Activated naive CD8-positive, alpha-beta T cell treated with anti-CD3 and anti-CD28 coated beads, Interleukin-2, amount 10 ng/mL, durations not matched to agents 7 days and 5 days (primary cell): ENCODE results near the gene PRDM4. TPM values are rescaled to one million over a fixed set of nuclear protein-coding genes. Genes with fewer than 3 reads are reported as not detected.

Experiments
- ATAC-seq: fragments of 150-1000 bp; cut with Tn5 transposase; one replicate; pipeline ENCODE4 v1.10.0; 2021; ENCODE audit warnings: low read depth, moderate library complexity
- POLR2A ChIA-PET: fragments of 350-600 bp; sonication (Branson Sonifier 250); formaldehyde crosslinking; loops from one replicate; lab custom pipeline; 2021; ENCODE audit warnings: antibody characterized with exemption; lab: Charles Lee
- DNase-seq: peaks from one replicate; pipeline ENCODE4 v3.0.0; 2021
- H3K27ac Mint-ChIP-seq: one replicate; pipeline ENCODE4 v1.8.0; 2022; ENCODE audit warnings: mild to moderate bottlenecking, mixed read lengths
- H3K27me3 Mint-ChIP-seq: one replicate; pipeline ENCODE4 v1.8.0; 2022; ENCODE audit warnings: mild to moderate bottlenecking, moderate library complexity, mixed read lengths
- H3K36me3 Mint-ChIP-seq: one replicate; pipeline ENCODE4 v1.8.0; 2021; ENCODE audit warnings: mild to moderate bottlenecking, mixed read lengths
- H3K4me1 Mint-ChIP-seq: one replicate; pipeline ENCODE4 v1.8.0; 2021; ENCODE audit warnings: mixed read lengths
- H3K4me3 Mint-ChIP-seq: one replicate; pipeline ENCODE4 v1.8.0; 2022; ENCODE audit warnings: mild to moderate bottlenecking, moderate library complexity, mixed read lengths
- H3K9me3 Mint-ChIP-seq: one replicate; pipeline ENCODE4 v1.8.0; 2021; ENCODE audit warnings: mixed read lengths
- total RNA-seq, 2 experiments: library from RNA; stranded (reverse); gene quantifications; one replicate each; pipeline ENCODE4 v1.2.3, GENCODE V29; 2021

The PRDM4 gene, protein sequence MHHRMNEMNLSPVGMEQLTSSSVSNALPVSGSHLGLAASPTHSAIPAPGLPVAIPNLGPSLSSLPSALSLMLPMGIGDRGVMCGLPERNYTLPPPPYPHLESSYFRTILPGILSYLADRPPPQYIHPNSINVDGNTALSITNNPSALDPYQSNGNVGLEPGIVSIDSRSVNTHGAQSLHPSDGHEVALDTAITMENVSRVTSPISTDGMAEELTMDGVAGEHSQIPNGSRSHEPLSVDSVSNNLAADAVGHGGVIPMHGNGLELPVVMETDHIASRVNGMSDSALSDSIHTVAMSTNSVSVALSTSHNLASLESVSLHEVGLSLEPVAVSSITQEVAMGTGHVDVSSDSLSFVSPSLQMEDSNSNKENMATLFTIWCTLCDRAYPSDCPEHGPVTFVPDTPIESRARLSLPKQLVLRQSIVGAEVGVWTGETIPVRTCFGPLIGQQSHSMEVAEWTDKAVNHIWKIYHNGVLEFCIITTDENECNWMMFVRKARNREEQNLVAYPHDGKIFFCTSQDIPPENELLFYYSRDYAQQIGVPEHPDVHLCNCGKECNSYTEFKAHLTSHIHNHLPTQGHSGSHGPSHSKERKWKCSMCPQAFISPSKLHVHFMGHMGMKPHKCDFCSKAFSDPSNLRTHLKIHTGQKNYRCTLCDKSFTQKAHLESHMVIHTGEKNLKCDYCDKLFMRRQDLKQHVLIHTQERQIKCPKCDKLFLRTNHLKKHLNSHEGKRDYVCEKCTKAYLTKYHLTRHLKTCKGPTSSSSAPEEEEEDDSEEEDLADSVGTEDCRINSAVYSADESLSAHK
- 10 to 100 TPM; 24.4 to 28.3 TPM for total RNA-seq

DNA sequence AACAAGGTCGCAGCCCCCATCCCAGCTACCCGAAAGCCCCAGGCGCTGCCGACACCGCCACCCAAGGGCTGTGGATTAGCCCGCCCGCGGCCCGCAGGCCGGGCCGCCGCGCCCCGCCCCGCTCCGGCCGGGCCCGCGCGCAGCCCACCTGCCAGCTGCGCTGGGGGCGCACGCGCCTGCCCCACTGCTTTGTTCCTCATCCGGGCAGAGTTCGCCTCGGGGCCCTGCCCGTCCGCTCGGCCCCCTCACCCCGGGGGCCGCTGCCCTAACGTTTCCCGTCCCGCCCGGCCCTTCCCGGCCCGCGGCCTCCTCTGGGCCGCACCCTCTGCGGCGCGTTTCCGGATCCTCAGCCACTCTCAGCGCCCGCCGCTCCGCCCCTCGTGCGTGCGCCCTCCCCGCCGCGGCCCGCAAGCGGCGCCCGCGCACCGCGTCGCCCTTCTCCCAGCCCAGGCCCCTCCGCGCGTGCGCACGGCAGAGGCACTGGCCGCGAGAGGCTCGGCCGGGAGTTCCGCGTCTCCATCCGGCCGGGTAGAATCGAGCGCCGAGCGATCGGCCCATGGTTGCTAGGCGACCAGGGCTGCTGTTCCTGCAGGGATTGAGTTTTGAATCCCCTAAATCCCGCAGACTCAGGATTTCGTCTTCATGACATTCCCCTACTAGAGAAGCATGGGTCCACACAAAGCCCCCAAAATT is at the start of gene PRDM4:
Gene PRDM4, minus strand, starts transcription at position 329 of the 693 bp plus-strand sequence. CDS start 622 bp downstream, outside the sequence.
- ATAC-seq, result peak; percentile 96
- H3K4me1 Mint-ChIP-seq, result peaks cover 26% of the 10 kb centered on the region
- POLR2A ChIA-PET, result interaction anchor here (1.1 kb wide), 1 partner anchor 75 kb away, joined by 4 read pairs; no protein-coding TSS in a partner anchor
- peak within 1 kb of the TSS; percentile 86 for H3K27ac Mint-ChIP-seq
- H3K4me3 Mint-ChIP-seq, result peak within 1 kb of the TSS; percentile 92
- peaks cover 3% of the 10 kb centered on the region for H3K36me3 Mint-ChIP-seq
- DNase-seq, result peak; percentile 96
- H3K27me3 Mint-ChIP-seq, result peaks cover 4% of the 10 kb centered on the region
- peaks cover 1% of the 10 kb centered on the region for H3K9me3 Mint-ChIP-seq

DNA sequence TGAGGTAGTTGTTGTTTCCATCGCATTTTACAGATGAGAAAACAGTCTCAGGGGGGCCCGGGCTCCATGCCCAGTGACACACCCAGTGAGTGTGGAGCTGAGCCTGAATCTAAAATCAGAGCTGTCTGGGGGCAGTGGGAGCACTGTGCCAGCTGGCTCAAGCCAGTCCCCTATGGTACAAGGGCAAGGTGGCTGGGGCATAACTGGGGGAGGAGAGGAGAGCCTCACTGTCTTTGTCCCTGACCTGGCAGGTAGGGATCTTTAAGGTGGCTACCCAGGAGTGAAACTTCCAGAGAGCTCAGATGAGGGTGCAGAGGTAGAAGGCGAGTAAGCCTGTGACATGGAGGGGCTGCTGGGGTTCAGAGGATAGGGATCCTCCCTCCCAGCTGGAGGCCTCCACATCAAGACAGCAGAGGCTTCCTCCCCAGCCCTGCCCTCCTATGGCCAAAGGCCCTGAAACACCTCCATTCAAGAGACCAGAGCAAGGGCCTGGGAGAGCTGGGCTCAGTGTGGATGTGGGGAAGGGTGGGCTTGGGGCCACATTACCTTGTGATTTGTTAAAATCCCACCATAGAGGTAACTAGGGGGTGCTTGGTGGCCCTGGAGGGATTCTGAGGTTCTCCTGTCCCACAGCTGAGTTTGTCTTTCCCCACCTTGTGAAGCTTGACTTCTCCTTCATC is 46.7 kb upstream of the PRDM4 start:
- Mint-ChIP-seq H3K36me3 (no peaks in the 10 kb centered on the region), H3K27me3 (peaks cover 6% of the 10 kb centered on the region), H3K27ac (no peak overlapping the region), H3K9me3 (no peaks in the 10 kb centered on the region), H3K4me1 (no peaks in the 10 kb centered on the region), H3K4me3 (no peak overlapping the region)
- no peak for DNase-seq
- POLR2A ChIA-PET, result no interaction called here
- ATAC-seq, result no peak

DNA sequence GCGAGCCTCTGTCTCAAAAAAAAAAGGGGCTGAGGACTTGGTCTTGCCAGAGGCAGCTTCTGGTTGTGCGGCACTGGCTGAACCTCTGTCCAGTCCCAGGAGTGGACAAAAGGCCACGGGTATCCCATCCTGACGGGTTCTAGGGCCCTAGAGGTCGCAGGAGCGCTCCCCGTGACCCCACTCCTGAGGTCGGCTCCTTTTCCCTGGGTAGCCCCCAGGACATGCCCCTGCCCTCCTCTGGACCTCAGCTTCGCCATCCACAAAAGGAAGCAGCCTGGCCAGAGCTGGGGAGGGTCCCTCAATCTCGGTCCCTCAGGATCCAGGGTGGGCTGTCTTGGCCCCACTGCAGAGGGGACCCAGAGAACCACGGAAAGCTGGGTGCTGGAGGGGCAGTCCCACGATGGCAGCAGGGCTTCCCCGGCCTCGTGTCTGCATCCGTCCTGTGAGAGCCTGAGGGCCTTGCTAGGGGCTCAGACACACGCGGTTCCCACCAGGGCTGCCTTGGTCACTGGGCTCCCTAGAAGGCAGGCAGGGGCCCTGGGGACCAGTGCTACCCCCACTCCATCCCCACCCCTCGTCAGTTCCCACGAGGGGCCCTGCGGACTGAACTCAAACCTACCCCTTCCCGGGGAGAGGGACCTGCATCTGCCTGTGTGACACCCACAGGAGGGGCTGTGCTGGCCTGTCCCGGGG is 44.7 kb upstream of the PRDM4 start:
- Mint-ChIP-seq H3K4me3 (no peak overlapping the region), H3K9me3 (no peaks in the 10 kb centered on the region), H3K36me3 (no peaks in the 10 kb centered on the region), H3K27ac (no peak overlapping the region), H3K27me3 (peaks cover 8% of the 10 kb centered on the region), H3K4me1 (no peaks in the 10 kb centered on the region)
- no peak for DNase-seq
- no peak for ATAC-seq
- POLR2A ChIA-PET, result no interaction called here

GRCh38 chr12:107803092-107803491 is 42.2 kb upstream of the PRDM4 start:
- ATAC-seq, result no peak
- no peak overlapping the region for H3K4me3 Mint-ChIP-seq
- no peaks in the 10 kb centered on the region for H3K4me1 Mint-ChIP-seq
- H3K9me3 Mint-ChIP-seq, result no peaks in the 10 kb centered on the region
- peaks cover 9% of the 10 kb centered on the region for H3K27me3 Mint-ChIP-seq
- no peaks in the 10 kb centered on the region for H3K36me3 Mint-ChIP-seq
- DNase-seq, result no peak
- no peak overlapping the region for H3K27ac Mint-ChIP-seq
- POLR2A ChIA-PET, result no interaction called here

DNA sequence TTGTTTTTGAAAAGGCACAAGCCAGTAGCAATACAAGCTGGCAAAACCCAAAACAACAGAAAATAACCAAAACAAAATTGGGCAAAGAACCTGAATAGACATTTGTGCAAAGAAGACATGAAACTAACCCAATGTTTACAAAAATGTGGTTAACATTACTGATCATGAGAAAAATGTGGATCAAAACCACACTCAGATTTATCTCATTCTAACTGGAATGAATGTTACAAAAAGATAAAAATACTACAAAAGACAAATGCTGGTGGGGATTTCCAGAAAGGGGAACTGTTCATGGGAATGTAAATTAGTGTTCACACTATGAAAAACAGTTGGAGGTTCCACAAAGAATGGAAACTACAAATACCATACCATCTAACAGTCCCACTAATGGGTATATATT is 40.2 kb upstream of the PRDM4 start:
- no peaks in the 10 kb centered on the region for H3K36me3 Mint-ChIP-seq
- H3K9me3 Mint-ChIP-seq, result no peaks in the 10 kb centered on the region
- ATAC-seq (no peak), DNase-seq (no peak)
- H3K4me1 Mint-ChIP-seq, result no peaks in the 10 kb centered on the region
- peaks cover 12% of the 10 kb centered on the region for H3K27me3 Mint-ChIP-seq
- no peak overlapping the region for H3K4me3 Mint-ChIP-seq
- no peak overlapping the region for H3K27ac Mint-ChIP-seq
- POLR2A ChIA-PET, result no interaction called here

DNA sequence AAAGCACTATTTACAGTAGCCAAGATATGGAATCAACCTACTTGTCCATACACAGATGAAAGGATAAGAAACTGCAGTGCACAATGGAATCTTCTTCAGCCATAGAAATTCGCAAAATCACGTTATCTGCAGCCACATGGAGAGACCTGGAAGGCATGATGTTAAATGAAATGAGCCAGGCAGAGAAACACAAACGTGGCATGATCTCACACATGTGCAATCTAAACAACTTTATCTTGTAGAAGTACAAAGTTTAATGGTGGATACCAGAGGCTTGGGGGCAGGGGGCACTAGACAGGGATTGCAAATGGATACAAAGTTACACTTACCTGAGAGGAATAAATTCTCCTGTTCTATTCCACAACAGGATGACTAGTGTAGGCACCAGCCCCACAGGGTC is 37.6 kb upstream of the PRDM4 start:
- no peaks in the 10 kb centered on the region for H3K36me3 Mint-ChIP-seq
- no peaks in the 10 kb centered on the region for H3K4me1 Mint-ChIP-seq
- H3K4me3 Mint-ChIP-seq, result no peak overlapping the region
- no peak overlapping the region for H3K27ac Mint-ChIP-seq
- POLR2A ChIA-PET, result no interaction called here
- ATAC-seq (no peak), DNase-seq (no peak)
- H3K9me3 Mint-ChIP-seq, result no peaks in the 10 kb centered on the region
- peaks cover 21% of the 10 kb centered on the region for H3K27me3 Mint-ChIP-seq

DNA sequence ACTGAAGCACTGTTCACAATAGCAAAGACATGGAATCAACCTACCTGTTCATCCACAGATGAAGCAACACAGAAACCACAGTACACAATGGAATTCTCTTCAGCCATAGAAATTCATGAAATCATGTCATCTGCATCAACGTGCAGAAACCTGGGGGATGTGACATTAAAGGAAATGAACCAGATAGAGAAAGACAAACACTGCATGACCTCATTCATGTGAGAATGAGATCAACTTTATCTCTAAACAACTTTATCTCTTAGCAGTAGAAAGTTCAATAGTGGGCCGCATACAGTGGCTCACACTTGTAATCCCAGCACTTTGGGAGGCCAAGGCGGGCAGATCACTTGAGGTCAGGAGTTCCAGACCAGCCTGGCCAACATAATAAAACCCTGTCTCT is 33.5 kb upstream of the PRDM4 start:
- Mint-ChIP-seq H3K9me3 (peaks cover 6% of the 10 kb centered on the region), H3K4me1 (no peaks in the 10 kb centered on the region), H3K27me3 (peaks cover 24% of the 10 kb centered on the region), H3K4me3 (no peak overlapping the region), H3K36me3 (peaks cover 2% of the 10 kb centered on the region), H3K27ac (no peak overlapping the region)
- no peak for DNase-seq
- POLR2A ChIA-PET, result no interaction called here
- ATAC-seq, result no peak

- Mint-ChIP-seq H3K27me3 (peaks cover 31% of the 10 kb centered on the region), H3K36me3 (peaks cover 2% of the 10 kb centered on the region), H3K4me3 (no peak overlapping the region), H3K27ac (no peak overlapping the region), H3K4me1 (no peaks in the 10 kb centered on the region), H3K9me3 (peaks cover 6% of the 10 kb centered on the region)
- POLR2A ChIA-PET, result no interaction called here
- ATAC-seq (no peak), DNase-seq (no peak)
Observed at GRCh38 chr12:107791465-107792089, 30.6 kb upstream of the PRDM4 start.

- no peak for DNase-seq
- H3K27me3 Mint-ChIP-seq, result peaks cover 23% of the 10 kb centered on the region
- H3K9me3 Mint-ChIP-seq, result peaks cover 6% of the 10 kb centered on the region
- H3K36me3 Mint-ChIP-seq, result peaks cover 2% of the 10 kb centered on the region
- no peak overlapping the region for H3K4me3 Mint-ChIP-seq
- POLR2A ChIA-PET, result no interaction called here
- H3K27ac Mint-ChIP-seq, result no peak overlapping the region
- peaks cover 2% of the 10 kb centered on the region for H3K4me1 Mint-ChIP-seq
- no peak for ATAC-seq
Observed at GRCh38 chr12:107788690-107789458, 27.9 kb upstream of the PRDM4 start.

- DNase-seq, result no peak
- H3K27ac Mint-ChIP-seq, result no peak overlapping the region
- no peak overlapping the region for H3K4me3 Mint-ChIP-seq
- H3K36me3 Mint-ChIP-seq, result peaks cover 2% of the 10 kb centered on the region
- H3K9me3 Mint-ChIP-seq, result peaks cover 5% of the 10 kb centered on the region
- no peak for ATAC-seq
- H3K27me3 Mint-ChIP-seq, result peaks cover 26% of the 10 kb centered on the region
- peaks cover 8% of the 10 kb centered on the region for H3K4me1 Mint-ChIP-seq
- POLR2A ChIA-PET, result no interaction called here
Observed at GRCh38 chr12:107788281-107788680, 27.3 kb upstream of the PRDM4 start.

- Mint-ChIP-seq H3K4me3 (no peak overlapping the region), H3K9me3 (no peaks in the 10 kb centered on the region), H3K36me3 (no peaks in the 10 kb centered on the region), H3K27ac (no peak overlapping the region), H3K27me3 (peaks cover 37% of the 10 kb centered on the region), H3K4me1 (peaks cover 8% of the 10 kb centered on the region)
- POLR2A ChIA-PET, result no interaction called here
- DNase-seq (no peak), ATAC-seq (peak; percentile 45)
Observed at GRCh38 chr12:107783406-107784376, 22.8 kb upstream of the PRDM4 start.
